Fibroblast of lung (primary cell): ENCODE data around the gene DDB1.

ENCODE experiments used
- CTCF ChIP-seq, 2 donors: IDR thresholded peaks in 1 of 2; conservative IDR thresholded peaks in 1 of 2; 1 replicate in 1 of 2; 2 replicates in 1 of 2; pipeline ENCODE4 v1.5.1; 2011 to 2012; ENCODE audit warnings: low read length in 2 of 2, control low read depth in 1 of 2, inconsistent platforms in 1 of 2, low read depth in 1 of 2, mild to moderate bottlenecking in 1 of 2
- EZH2 ChIP-seq: IDR thresholded peaks from 2 replicates; pipeline ENCODE4 v1.5.1; 2012; ENCODE audit warnings: low read length, control low read depth, mild to moderate bottlenecking; ENCODE audit errors: missing control alignments

- TF ChIP-seq CTCF (conservative IDR thresholded peaks at IDR 0.05 in 1 of 2, IDR thresholded peaks at IDR 0.05 in 1 of 2; ENCODE audit: low read depth in 1 of 2, low read length in 2 of 2): no peak
- no peak for TF ChIP-seq EZH2
Measured at GRCh38 chr11:61327669-61328071, 5.2 kb downstream of the DDB1 start.
